Hepatocyte (in vitro differentiated cells): ENCODE measurements around the gene INPP5F. TPM values are rescaled to one million over a fixed set of nuclear protein-coding genes. Genes with fewer than 3 reads are reported as not detected.

ENCODE experiments used
- DNase-seq: peaks from one replicate; pipeline ENCODE4 v3.0.0-alpha.2; 2016; ENCODE audit warnings: low spot score
- H2AFZ ChIP-seq: fragments of 200-600 bp; sonication (generic); 2 replicates; pipeline ENCODE4 v1.6.0; 2016; ENCODE audit warnings: antibody characterized with exemption, mild to moderate bottlenecking
- H3K27ac ChIP-seq: fragments of 200-600 bp; sonication (generic); 2 replicates; pipeline ENCODE4 v1.5.1; 2016; ENCODE audit warnings: mild to moderate bottlenecking
- H3K27me3 ChIP-seq: fragments of 200-600 bp; sonication (generic); 2 replicates; pipeline ENCODE4 v1.6.1; 2016
- H3K36me3 ChIP-seq: fragments of 200-600 bp; sonication (generic); replicated peaks from 2 replicates; pipeline ENCODE4 v1.5.1; 2016; ENCODE audit warnings: low read depth; ENCODE audit not compliant: insufficient read depth
- H3K4me1 ChIP-seq: fragments of 200-600 bp; sonication (generic); 2 replicates; pipeline ENCODE4 v1.5.1; 2016; ENCODE audit warnings: mild to moderate bottlenecking, moderate library complexity; ENCODE audit not compliant: insufficient read depth
- H3K4me2 ChIP-seq: fragments of 200-600 bp; sonication (generic); 2 replicates; pipeline ENCODE4 v1.6.0; 2016
- H3K4me3 ChIP-seq: fragments of 200-600 bp; sonication (generic); 2 replicates; pipeline ENCODE4 v1.5.1; 2016; ENCODE audit warnings: mild to moderate bottlenecking
- H3K79me2 ChIP-seq: fragments of 200-600 bp; sonication (generic); 2 replicates; pipeline ENCODE4 v1.6.0; 2017; ENCODE audit warnings: mild to moderate bottlenecking
- H3K9me2 ChIP-seq: fragments of 200-600 bp; sonication (generic); replicated peaks from 2 replicates; pipeline ENCODE4 v1.6.0; 2017; ENCODE audit warnings: mild to moderate bottlenecking; ENCODE audit not compliant: insufficient read depth
- H3K9me3 ChIP-seq: fragments of 200-600 bp; sonication (generic); 2 replicates; pipeline ENCODE4 v1.5.1; 2016; ENCODE audit warnings: low read depth, mild to moderate bottlenecking
- H4K20me1 ChIP-seq: fragments of 200-600 bp; sonication (generic); 2 replicates; pipeline ENCODE4 v1.6.0; 2016; ENCODE audit warnings: mild to moderate bottlenecking; ENCODE audit not compliant: insufficient read depth, poor library complexity, severe bottlenecking
- EZH2 ChIP-seq: fragments of 200-600 bp; sonication (generic); IDR thresholded peaks from 2 replicates; pipeline ENCODE4 v1.6.1; 2016; ENCODE audit warnings: antibody characterized with exemption, mild to moderate bottlenecking, borderline replicate concordance
- EZH2phosphoT487 ChIP-seq: fragments of 200-600 bp; sonication (generic); IDR thresholded peaks from one replicate; pipeline ENCODE4 v1.6.1; 2018; ENCODE audit warnings: antibody characterized with exemption, mild to moderate bottlenecking, low read depth, moderate library complexity; ENCODE audit not compliant: unreplicated experiment, severe bottlenecking
- WGBS: methylation state at CpG from one replicate; pipeline ENCODE4 v1.1.6; 2016; ENCODE audit warnings: low lambda C conversion rate; ENCODE audit errors: missing lambda C conversion rate; 5-methylcytosine and 5-hydroxymethylcytosine counted together
- polyA plus RNA-seq: library from polyadenylated mRNA; unstranded; fragments of >200 nt; fragmentation: Nextera tagmentation; extraction: Ambion mirVana; gene quantifications from 2 replicates; pipeline ENCODE4 v1.2.1, GENCODE V29; 2016
- total RNA-seq: library from RNA; depleted of rRNA; stranded (reverse); fragments of >200 nt; gene quantifications from 2 replicates; pipeline ENCODE4 v1.2.3, GENCODE V29; 2014
- TF ChIP-seq, protein P1 (sequence below): fragments of 200-600 bp; sonication (generic); IDR thresholded peaks from 2 replicates; pipeline ENCODE4 v1.5.1; 2016; ENCODE audit warnings: antibody characterized with exemption, mild to moderate bottlenecking; ENCODE audit not compliant: poor library complexity

The INPP5F gene, protein sequence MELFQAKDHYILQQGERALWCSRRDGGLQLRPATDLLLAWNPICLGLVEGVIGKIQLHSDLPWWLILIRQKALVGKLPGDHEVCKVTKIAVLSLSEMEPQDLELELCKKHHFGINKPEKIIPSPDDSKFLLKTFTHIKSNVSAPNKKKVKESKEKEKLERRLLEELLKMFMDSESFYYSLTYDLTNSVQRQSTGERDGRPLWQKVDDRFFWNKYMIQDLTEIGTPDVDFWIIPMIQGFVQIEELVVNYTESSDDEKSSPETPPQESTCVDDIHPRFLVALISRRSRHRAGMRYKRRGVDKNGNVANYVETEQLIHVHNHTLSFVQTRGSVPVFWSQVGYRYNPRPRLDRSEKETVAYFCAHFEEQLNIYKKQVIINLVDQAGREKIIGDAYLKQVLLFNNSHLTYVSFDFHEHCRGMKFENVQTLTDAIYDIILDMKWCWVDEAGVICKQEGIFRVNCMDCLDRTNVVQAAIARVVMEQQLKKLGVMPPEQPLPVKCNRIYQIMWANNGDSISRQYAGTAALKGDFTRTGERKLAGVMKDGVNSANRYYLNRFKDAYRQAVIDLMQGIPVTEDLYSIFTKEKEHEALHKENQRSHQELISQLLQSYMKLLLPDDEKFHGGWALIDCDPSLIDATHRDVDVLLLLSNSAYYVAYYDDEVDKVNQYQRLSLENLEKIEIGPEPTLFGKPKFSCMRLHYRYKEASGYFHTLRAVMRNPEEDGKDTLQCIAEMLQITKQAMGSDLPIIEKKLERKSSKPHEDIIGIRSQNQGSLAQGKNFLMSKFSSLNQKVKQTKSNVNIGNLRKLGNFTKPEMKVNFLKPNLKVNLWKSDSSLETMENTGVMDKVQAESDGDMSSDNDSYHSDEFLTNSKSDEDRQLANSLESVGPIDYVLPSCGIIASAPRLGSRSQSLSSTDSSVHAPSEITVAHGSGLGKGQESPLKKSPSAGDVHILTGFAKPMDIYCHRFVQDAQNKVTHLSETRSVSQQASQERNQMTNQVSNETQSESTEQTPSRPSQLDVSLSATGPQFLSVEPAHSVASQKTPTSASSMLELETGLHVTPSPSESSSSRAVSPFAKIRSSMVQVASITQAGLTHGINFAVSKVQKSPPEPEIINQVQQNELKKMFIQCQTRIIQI
- total RNA-seq (42.6 and 44.4 TPM in 2 replicates), polyA plus RNA-seq (9.9 and 17.2 TPM in 2 replicates)

DNA sequence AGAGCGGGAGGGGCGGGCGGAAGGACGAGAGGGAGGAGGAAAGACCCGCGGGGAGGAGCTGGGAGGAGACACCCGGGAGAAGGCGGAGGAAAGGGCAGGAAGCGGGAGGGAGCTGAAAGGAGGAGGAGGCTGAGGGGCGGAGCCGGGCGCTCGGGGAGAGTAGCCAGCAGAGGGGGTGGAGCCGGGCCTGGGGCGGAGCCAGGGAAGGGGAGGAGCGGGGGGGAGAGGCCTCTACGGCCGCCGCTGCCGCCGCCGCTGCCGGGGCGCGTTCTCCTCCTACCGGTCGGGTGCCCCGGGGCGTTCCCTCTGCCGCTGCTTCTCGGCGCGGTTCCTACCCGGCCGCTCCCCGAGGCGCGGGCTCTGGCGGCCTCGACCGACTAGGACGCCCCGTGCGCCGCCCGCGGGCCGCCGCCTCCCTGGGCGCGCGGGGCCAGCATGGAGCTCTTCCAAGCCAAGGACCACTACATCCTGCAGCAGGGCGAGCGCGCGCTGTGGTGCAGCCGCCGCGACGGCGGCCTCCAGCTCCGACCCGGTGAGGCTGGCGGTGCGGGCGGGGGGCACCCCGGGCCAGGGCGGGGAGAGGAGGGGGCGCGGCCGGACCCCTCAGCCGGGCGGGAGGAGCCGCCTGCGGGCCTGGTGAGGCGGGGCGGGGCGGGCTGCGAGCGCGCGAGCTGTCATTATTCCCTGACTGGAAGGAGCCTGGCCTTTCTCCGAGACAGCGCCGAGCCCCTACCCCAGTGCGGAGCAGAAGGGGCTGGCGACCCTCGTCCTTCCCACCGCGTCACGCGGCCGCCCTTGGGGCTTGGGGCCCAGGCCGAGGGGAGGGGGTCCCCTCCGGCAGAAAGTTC is at the start of gene INPP5F:
TSS of gene INPP5F (plus strand) at position 223 of the 848 bp plus-strand sequence. CDS start at position 436, 213 bp downstream.
- H3K36me3 ChIP-seq = no peaks in the 10 kb centered on the region
- no peak for TF ChIP-seq EZH2
- TF ChIP-seq, protein P1, sequence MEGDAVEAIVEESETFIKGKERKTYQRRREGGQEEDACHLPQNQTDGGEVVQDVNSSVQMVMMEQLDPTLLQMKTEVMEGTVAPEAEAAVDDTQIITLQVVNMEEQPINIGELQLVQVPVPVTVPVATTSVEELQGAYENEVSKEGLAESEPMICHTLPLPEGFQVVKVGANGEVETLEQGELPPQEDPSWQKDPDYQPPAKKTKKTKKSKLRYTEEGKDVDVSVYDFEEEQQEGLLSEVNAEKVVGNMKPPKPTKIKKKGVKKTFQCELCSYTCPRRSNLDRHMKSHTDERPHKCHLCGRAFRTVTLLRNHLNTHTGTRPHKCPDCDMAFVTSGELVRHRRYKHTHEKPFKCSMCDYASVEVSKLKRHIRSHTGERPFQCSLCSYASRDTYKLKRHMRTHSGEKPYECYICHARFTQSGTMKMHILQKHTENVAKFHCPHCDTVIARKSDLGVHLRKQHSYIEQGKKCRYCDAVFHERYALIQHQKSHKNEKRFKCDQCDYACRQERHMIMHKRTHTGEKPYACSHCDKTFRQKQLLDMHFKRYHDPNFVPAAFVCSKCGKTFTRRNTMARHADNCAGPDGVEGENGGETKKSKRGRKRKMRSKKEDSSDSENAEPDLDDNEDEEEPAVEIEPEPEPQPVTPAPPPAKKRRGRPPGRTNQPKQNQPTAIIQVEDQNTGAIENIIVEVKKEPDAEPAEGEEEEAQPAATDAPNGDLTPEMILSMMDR = no peak
- TF ChIP-seq EZH2phosphoT487 = no peak
- peaks cover 42% of the 10 kb centered on the region for H3K79me2 ChIP-seq
- WGBS = under 1% methylated on average over 29 of the region's 95 CpGs
- peaks cover 27% of the 10 kb centered on the region for H3K4me1 ChIP-seq
- no peaks in the 10 kb centered on the region for H3K9me2 ChIP-seq
- no peaks in the 10 kb centered on the region for H4K20me1 ChIP-seq
- DNase-seq = peak; percentile 100
- H3K4me2 ChIP-seq = peak within 1 kb of the TSS; percentile 94
- H2AFZ ChIP-seq = peak within 1 kb of the TSS; percentile 88
- H3K9me3 ChIP-seq = no peaks in the 10 kb centered on the region
- H3K4me3 ChIP-seq = peak within 1 kb of the TSS; percentile 87
- no peaks in the 10 kb centered on the region for H3K27me3 ChIP-seq
- H3K27ac ChIP-seq = peak within 1 kb of the TSS; percentile 96

DNA sequence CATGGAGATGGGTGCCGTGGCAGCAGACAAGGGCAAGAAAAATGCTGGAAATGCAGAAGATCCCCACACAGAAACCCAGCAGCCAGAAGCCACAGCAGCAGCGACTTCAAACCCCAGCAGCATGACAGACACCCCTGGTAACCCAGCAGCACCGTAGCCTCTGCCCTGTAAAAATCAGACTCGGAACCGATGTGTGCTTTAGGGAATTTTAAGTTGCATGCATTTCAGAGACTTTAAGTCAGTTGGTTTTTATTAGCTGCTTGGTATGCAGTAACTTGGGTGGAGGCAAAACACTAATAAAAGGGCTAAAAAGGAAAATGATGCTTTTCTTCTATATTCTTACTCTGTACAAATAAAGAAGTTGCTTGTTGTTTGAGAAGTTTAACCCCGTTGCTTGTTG is 48.7 kb upstream of the INPP5F start:
- Histone ChIP-seq H3K79me2 (peaks cover 6% of the 10 kb centered on the region), H4K20me1 (no peaks in the 10 kb centered on the region), H3K27me3 (no peaks in the 10 kb centered on the region), H3K27ac (no peak overlapping the region), H3K4me1 (no peaks in the 10 kb centered on the region), H3K36me3 (peaks cover 4% of the 10 kb centered on the region), H3K9me2 (no peaks in the 10 kb centered on the region), H3K4me2 (no peak overlapping the region), H3K9me3 (no peaks in the 10 kb centered on the region), H3K4me3 (no peak overlapping the region), H2AFZ (no peak overlapping the region)
- TF ChIP-seq EZH2 = no peak
- TF ChIP-seq, protein P1 = no peak
- TF ChIP-seq EZH2phosphoT487 = no peak
- no peak for DNase-seq
- 59% methylated on average over 6 of the region's 6 CpGs for WGBS
